Measurements from ENCODE around the gene NEMP2. TPM values are rescaled to one million over a fixed set of nuclear protein-coding genes. Genes with fewer than 3 reads are reported as not detected.
A peak's percentile ranks its signal among the peaks of the same experiment; 100 is the strongest.

NEMP2 gene
- total and polyA plus RNA-seq, 8 donors: 8.1 to 22.8 (median 14.0) TPM

DNA sequence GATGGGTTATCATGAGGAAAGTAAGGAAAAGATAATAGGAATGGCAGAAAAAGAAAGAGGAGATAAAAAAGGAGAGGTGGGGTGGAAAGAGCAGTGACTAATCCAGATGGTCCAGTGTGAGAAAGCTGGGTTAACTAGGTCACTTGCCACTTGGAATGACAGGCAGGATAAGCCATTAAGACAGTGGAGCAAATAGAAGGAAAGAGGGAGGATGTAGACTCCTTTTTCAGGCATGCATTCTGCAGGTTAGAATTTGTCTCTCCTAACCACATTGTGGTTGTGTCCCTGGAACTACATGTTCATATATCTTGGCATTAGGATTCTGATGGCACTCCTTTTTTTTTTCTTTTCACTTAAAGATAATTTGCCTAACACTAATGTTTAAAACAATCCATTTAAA is 13.4 kb upstream of the NEMP2 start:
- Histone ChIP-seq H3K9me3 (no peaks in the 10 kb centered on the region), H3K4me3 (no peak overlapping the region), H3K36me3 (no peaks in the 10 kb centered on the region), H3K4me1 (no peaks in the 10 kb centered on the region), H3K27me3 (no peaks in the 10 kb centered on the region), H3K27ac (no peak overlapping the region)
- intact Hi-C loops (cut with DNase I): no loop called here
- ATAC-seq (no peak), DNase-seq (no peak)
- TF ChIP-seq, protein P1, sequence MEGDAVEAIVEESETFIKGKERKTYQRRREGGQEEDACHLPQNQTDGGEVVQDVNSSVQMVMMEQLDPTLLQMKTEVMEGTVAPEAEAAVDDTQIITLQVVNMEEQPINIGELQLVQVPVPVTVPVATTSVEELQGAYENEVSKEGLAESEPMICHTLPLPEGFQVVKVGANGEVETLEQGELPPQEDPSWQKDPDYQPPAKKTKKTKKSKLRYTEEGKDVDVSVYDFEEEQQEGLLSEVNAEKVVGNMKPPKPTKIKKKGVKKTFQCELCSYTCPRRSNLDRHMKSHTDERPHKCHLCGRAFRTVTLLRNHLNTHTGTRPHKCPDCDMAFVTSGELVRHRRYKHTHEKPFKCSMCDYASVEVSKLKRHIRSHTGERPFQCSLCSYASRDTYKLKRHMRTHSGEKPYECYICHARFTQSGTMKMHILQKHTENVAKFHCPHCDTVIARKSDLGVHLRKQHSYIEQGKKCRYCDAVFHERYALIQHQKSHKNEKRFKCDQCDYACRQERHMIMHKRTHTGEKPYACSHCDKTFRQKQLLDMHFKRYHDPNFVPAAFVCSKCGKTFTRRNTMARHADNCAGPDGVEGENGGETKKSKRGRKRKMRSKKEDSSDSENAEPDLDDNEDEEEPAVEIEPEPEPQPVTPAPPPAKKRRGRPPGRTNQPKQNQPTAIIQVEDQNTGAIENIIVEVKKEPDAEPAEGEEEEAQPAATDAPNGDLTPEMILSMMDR (IDR thresholded peaks at IDR 0.05): no peak

DNA sequence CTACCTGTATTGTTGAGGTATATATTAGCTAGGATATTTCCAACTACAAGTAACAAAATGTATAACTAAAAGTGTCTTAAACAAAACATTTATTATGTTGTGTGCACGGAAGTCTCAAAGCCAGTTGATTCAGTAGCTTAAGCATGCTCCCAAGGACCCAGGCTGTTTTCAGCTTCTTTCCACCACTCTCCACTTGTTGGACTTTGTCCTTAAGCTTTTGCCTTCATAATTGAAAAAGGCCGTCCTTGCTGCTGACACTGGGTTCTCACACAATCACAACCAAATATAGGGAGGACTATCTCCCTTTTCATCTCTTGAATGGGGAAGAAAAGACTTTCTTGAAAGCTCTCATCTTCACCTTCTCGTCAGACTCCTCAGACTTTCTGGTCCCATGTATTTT is 12.2 kb upstream of the NEMP2 start:
- Histone ChIP-seq H3K9me3 (peaks cover 0 to 5% of the 10 kb centered on the region in 2 donors), H3K27me3 (no peaks in the 10 kb centered on the region), H3K4me3 (no peak overlapping the region), H3K4me1 (no peaks in the 10 kb centered on the region), H3K36me3 (no peaks in the 10 kb centered on the region), H3K27ac (no peak overlapping the region)
- DNase-seq (no peak), ATAC-seq (no peak)
- TF ChIP-seq, protein P1 (IDR thresholded peaks at IDR 0.05): no peak
- intact Hi-C loops (cut with DNase I): no loop called here

GRCh38 chr2:190545555-190546385 is 11.2 kb upstream of the NEMP2 start:
- no peaks in the 10 kb centered on the region for H3K27me3 ChIP-seq
- H3K4me3 ChIP-seq: no peak overlapping the region
- TF ChIP-seq, protein P1 (IDR thresholded peaks at IDR 0.05): no peak
- peaks cover 0 to 14% of the 10 kb centered on the region in 2 donors for H3K9me3 ChIP-seq
- intact Hi-C loops (cut with DNase I): no loop called here
- no peaks in the 10 kb centered on the region for H3K4me1 ChIP-seq
- DNase-seq (no peak), ATAC-seq (no peak)
- no peaks in the 10 kb centered on the region for H3K36me3 ChIP-seq
- peak overlapping the region in 1 of 2 donors; percentile 13 for H3K27ac ChIP-seq

DNA sequence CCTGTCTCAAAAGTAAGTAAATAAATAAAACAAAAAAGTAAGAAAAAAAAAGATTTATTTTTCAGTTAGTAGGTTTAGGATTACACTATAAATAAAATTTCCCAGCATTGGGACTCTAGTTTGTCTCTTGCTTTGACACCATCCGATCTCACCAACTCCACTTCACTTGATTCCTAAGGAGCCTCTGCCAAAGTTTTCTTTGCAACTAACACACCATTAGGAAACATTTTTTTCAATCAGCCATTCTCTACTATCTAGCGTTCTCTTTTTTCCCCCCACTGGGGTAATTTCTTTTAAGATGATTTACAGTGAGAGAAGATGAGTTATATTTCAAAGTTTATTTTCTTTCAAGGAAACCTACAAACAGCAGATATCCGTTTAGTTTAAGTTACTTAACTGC is 10.6 kb upstream of the NEMP2 start:
- TF ChIP-seq, protein P1 (IDR thresholded peaks at IDR 0.05): no peak
- intact Hi-C loops (cut with DNase I): no loop called here
- H3K27me3 ChIP-seq: no peaks in the 10 kb centered on the region
- H3K4me3 ChIP-seq: no peak overlapping the region
- H3K27ac ChIP-seq: peak overlapping the region in 1 of 2 donors; percentile 13
- no peaks in the 10 kb centered on the region for H3K4me1 ChIP-seq
- ATAC-seq (no peak), DNase-seq (no peak)
- no peaks in the 10 kb centered on the region for H3K36me3 ChIP-seq
- peaks cover 0 to 21% of the 10 kb centered on the region in 2 donors for H3K9me3 ChIP-seq

DNA sequence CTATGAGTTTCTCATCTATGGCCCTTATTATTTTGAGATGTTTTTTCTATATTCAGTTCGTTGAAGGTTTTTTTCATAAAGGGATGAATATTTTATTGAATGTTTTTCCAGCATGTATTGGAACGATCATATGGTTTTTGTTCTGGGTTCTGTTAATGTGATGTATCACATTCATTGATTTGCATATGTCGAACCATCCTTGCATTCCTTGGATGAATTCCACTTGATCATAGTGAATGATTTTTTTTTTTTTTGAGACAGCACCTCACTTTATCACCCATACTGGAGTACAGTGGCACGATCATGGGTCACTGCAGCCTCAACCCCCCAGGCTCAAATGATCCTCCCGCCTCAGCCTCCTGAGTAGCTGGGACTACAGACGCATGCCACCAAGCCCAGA is 5.5 kb upstream of the NEMP2 start:
- TF ChIP-seq, protein P1 (IDR thresholded peaks at IDR 0.05): no peak
- intact Hi-C loops (cut with DNase I): no loop called here
- H3K9me3 ChIP-seq: peaks cover 0 to 47% of the 10 kb centered on the region in 2 donors
- H3K36me3 ChIP-seq: no peaks in the 10 kb centered on the region
- H3K27ac ChIP-seq: no peak overlapping the region
- H3K4me1 ChIP-seq: peaks cover 0 to 12% of the 10 kb centered on the region in 2 donors
- DNase-seq (no peak), ATAC-seq (no peak)
- H3K27me3 ChIP-seq: no peaks in the 10 kb centered on the region
- no peak overlapping the region for H3K4me3 ChIP-seq

All from left lung (tissue), 10 donors.